HG02610 (cell line): Measurements from ENCODE around the gene SH2D1B.

Experiments
- ATAC-seq: cut with Tn5 transposase; IDR thresholded peaks from one replicate; pipeline ENCODE4 v1.9.1; 2021; ENCODE audit warnings: mild to moderate bottlenecking, moderate library complexity; ENCODE audit not compliant: unreplicated experiment

The SH2D1B gene

DNA sequence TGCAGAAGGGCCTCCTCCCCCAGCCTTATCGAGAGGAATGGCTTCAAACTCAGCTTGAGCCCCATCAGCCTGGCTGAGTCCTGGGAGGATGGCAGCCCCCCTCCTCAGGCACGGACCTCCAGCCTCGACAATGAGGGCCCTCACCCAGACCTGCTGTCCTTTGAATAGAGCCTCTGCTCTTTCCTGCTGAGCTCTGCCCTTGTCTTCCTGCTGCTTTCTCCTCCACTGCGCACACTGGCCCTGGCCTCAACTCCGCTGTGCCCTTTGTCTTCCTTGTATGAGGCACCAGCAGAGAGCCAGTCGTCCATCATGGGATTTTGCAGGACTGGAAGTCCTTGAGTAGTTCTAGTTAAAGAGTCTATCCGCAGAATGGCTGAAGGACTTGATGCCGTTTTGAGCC, 28.4 kb downstream of the SH2D1B start:
- ATAC-seq, result no peak

DNA sequence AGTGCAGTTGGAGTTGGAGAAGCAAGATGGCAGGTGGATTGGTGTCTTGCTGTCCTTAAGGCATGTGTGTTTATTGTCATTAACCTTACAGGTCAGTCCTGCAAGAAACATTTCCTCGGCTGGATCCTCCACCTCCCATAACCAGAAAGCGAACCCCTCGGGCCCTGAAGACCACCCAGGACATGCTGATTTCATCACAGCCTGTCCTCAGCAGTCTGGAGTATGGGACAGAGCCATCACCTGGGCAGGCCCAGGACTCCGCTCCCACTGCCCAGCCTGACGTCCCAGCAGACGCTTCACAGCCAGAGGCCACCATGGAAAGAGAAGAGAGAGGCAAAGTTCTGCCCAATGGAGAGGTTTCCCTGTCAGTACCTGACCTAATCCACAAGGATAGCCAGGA, 28.8 kb downstream of the SH2D1B start:
- no peak for ATAC-seq

DNA sequence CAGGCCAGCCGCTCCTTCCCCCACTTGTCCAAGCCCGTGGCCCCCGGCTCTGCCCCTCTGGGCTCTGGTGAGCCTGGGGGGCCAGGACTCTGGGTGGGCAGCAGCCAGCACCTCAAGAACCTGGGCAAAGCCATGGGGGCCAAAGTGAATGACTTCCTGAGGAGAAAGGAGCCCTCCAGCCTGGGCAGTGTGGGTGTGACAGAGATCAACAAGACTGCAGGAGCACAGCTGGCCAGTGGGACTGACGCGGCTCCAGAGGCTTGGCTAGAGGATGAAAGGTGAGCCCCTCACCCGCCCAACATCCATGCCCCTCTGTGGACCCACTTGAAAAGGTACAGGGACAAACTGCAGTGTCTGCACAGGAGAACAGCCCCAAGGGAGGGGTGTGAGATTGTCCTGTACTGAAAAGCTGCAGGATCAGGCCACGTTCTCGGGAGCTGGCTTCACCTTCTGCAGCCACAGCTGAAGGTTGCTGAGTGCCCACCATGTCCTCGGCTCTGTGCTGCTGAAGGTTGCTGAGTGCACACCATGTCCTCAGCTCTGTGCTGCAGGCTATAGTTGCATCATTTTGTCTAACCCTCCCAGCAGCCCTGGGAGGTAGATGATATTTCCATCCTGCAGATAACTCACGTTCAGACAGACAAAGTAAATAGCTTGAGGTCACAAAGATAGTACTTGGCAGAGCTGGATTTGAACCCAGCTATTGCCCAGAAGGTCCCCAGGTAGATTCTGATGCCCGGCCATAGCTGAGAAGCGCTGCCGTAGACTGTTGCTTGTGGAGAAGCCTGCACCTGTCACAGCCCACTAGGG, 29.8 kb downstream of the SH2D1B start:
- ATAC-seq, result no peak

DNA sequence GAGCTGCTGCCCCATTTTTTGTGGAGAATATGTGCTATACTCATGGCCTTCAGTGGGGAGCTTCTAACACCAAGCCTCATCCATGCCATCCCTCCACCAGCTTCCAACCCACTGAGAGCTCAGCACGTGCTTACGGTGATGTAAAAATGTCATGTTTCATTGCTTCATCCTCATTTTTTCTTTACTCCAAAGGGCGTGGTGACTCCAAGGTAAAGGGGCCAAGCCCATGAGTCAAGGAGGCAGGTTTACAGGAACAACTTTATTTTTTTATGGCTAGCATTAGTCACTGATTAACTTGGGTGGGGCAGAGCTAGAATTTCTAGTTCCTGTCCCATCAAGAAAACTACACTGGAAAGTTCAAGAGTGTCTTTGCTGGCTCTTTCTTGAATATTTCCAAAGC, 30.6 kb downstream of the SH2D1B start, which contains the start of gene C1orf226:
TSS of gene C1orf226 (plus strand) at position 346 of the 400 bp plus-strand sequence. CDS start 174 bp downstream, outside the sequence.
- ATAC-seq, result no peak

DNA sequence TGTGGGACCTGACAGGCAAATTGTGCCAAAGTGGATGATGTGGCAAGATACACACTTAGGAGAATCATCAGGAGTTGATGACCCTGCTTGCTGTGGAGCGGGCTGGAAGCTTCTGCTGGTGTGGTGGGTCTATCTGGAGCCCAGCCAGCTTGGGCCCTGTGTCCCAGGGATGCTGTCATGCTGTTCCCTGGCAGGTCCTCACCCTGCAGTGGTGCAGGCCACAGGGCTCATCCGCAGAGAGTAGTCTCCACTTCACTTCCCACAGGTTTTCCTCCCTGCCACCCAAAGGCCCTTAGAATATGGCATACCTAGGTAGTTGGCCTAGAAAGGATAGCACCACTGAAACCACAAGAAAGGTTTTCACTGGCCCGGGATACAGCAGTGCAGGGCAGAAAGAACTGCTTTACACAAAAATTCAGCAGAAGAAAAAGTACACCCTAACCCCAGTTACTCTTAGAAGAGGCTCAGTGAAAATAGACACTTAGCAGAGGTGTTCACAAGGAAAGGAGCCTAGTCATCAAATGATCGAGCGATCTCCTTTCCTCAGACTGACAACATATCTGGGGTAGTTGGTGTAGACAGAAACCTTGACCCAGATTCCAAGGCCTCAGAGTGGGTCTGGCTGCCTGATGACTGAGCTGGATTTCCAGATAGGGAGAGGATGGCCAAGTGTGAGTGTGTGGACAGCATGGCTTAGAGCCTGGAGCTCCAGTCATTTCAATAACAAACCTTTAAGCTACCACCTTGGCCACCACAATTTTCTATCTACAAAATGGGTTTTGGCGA, 31.7 kb downstream of the SH2D1B start:
- ATAC-seq, result no peak

DNA sequence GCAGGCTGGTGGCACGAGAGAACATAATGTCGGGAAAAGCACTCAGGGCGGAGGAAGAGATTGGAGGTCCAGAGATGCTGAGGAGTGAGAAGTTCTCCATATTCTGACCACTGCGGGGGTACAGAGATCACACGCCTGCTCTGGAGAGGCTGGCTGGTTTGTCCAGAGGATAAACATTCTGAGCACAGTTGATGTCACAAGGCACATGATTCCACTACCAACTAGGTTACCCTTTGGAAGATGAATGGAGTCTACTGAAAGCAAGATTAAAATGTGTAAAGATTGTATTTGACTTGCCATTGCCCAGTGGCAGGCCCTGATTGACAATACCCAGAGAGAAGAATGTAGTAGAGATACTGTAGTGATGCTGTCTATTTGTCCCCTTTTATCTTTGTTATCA, 35.2 kb downstream of the SH2D1B start, which contains the start of gene SPATA46:
TSS of gene SPATA46 (minus strand) at position 164 of the 400 bp plus-strand sequence. CDS start at position 100, 64 bp downstream.
- no peak for ATAC-seq

DNA sequence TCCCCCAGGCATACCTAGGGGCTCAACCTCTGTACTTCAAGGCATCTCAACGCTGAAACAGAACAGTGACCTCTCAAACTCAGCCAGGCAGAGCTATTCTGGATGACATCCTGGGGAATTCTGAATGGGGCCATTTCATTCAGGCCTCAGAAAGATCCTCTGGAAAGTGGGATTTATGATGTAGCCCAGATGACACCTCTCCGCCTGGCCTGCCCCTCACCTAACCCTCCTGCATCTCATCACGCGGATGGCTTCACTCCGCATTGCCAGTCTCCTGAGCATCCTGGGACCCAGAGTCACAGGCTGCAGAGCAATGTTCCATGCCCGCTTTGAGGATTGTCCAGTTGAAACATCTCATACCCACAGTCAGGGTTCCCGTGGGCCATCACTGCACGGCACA, 36.5 kb downstream of the SH2D1B start:
- ATAC-seq, result no peak

DNA sequence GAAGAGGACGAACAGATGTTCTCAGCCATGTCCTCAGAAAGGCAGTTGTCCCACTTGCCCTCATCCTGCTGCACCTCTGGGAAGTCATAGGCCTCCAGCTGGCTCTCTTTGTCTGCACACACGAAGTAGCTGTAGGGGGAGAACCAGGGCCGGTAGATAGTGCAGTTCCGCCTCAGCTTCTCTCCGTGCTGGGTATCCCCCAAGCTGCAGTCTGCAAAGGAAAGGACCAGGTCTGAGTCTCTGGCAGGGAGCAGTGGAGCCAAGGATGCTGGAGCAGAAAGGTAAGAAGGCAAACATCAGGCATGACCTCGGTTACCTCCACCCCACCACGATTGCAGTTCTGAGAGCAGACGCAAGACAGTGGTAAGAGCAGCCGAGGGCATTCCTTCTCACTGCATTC, 37.5 kb downstream of the SH2D1B start:
- no peak for ATAC-seq

DNA sequence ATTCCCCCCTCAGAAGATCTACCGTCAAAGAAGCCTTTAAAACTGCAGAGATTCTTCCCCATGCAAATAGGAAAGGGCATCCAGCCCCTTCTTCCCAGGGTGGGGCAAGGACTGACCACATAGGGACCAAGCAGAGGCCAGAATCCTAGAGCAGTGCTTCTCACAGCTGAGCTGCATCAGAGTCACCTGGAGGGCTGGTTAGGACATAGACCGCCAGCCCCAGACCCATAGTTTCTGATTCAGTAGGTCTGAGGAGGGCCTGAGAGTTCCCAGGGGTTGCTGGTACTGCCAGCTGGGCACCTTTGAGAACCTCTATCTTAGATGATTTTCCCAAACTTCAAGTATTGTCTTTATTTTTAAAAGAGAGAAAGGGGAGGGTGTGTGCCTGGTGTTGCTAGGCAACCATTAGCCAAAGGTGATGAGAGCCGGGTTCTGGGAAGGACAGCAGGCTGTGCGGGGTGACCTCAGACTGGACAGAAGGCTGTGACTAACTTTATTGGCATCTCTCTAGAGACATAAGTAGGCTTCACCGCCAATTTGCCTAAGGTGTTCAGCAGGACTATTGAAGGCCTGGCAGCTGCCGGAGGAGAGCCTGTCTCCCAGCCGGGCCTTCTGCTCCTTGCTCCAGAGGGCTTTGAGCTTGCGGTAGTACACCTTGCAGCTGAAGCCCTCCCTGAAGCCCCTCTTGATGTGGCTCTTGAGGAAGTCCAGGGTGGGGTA, 38.2 kb downstream of the SH2D1B start:
- ATAC-seq, result no peak

DNA sequence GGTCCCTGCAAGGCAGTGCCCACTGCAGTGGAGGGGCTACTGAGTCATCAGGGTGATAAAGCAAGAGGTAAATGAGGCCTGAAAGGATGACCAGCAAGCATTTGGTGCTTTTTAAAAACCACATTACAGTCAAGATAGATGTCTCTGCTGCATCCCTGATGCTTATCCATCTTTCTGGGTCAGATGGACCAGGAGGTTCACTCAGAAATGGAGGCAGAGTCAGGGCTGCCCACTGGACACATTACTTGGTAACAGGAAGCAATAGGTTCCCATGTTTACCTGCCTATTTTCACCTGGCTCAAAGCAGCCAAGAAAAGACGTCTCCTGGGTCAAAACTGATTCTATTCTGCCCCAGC, 38.9 kb downstream of the SH2D1B start:
- ATAC-seq, result no peak

DNA sequence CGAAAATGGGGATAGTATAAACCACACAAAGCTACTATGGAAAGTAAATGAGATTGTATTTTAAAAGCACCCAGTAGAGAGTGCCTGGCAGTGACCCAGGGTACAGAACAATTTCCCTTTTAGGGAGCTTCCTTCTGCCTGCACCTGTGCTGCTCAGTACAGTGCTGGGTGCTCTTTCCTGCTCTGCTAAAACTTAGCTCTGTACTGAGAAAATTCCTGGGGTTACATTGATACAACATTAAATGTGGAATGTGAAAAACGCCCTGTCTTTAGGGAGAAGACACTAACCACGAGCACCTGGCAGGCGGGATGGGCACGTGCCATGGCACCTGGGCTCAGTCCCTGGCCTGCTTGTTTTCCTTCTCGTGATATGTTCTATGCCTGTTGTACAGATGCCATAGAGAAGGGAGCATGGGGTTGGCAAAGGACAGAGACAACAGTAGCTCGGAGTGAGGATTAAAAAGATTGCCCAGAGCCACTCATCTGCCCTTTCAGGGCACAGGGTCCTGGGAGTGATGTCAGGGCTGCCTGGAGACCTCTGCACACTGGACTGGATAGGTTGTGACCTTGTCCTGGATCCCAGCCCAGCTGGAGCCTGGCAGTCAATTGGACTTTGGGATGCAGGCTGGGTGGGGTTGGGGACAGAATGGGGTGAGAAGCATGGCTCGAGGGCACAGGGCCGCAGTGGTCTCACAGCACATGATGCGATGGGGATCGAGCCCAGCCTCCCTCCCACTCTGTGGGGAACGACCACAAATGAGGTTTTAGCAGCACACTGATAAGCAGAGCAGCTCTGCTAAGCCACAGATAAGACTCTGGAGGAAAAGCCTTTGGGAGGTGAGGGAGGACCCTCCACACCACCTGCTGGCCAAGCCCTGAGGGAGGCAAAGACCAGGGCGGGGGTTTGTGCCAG, 39.5 kb downstream of the SH2D1B start:
- ATAC-seq, result no peak

DNA sequence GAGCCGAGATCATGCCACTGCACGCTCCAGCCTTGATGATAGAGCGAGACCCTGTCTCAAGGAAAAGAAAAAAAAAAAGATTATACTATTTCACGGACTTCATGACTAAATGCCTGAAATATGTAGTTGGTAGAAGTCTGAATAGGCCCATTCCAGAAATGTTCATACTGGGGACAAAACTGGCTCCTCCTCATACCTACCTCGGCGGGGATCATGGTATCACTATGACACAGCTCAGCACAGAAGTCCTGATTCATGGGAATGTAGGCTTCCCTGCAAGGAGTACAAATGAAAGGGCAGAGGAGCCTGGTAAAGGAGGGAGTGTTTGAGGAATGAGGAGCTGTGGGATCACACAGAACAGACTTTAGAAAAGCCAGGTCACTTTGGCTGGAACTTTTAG, 40.3 kb downstream of the SH2D1B start:
- no peak for ATAC-seq

DNA sequence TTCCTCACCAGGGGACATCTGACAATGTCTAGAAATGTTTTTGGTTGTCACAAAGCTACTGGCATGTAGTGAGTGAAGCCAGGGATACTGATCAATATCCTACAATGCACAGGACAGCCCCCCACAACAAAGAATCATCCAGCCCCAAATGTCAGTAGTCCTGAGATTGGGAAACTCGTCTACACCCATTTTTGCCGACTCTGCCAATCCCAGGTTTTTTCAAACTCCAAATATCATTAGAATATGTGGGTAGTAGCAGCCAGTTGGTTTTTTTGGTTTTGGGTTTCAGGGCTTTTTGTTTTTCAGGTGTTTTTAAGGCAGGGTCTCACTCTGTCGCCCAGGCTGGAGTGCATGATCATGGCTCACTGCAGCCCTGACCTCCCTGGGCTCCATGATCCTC, 41.2 kb downstream of the SH2D1B start:
- ATAC-seq, result no peak

DNA sequence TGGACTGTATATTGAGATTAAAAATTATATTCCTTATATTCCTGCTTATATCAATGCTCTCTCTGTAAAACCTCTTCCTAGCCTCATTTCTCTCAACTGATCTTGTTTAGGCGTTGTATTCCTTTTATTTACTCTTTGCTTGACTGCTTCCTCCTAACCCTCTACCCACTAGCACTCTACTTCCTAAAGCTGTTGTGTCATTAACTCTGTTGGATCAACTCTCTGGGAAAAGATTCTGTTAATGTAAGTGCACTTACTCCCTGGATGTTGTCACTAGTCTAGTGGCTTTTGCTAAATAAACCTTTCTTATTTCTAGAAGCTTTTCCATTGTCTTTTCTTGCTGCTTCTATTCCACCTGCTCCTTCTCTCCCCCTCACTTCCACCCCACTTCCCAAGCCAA, 41.8 kb downstream of the SH2D1B start:
- no peak for ATAC-seq

DNA sequence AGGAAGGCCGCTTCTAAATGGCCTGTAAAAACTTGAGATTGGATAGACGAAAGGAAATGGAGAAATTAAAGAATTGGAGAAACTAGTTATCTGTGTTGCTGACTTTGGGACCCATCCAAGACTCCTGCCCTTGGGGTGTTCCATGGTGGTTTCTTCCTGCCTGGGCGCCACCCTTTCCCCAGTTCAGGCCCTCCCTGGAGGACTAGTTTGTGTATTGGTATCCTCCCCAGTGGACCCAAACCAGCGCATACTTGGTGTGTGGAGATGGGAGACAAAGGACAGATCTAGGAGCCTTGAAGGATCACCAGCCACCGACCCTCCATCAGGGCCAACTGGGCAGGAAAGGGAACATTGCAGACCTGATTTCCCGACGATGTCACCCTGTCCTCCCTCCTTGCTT, 42.4 kb downstream of the SH2D1B start:
- ATAC-seq, result no peak

DNA sequence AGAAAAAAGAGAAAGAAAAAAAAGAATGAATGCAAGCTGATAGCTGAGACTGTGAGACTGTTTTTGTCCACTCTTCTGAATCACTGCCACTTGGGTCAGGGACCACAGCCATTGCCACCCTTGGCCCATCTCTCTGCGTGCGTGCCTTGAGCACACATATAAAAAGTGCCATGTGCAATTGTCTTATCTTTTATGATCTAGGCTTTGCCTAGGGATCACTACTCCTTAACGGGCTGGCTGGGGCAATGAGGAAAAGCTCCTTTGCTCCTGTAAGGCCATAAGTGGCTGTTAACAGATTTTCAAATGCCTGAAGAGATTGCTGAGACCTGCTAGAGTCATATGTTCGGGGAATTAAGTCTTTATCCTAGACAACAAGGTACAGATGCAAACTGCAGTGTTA, 43.5 kb downstream of the SH2D1B start:
- ATAC-seq, result no peak

DNA sequence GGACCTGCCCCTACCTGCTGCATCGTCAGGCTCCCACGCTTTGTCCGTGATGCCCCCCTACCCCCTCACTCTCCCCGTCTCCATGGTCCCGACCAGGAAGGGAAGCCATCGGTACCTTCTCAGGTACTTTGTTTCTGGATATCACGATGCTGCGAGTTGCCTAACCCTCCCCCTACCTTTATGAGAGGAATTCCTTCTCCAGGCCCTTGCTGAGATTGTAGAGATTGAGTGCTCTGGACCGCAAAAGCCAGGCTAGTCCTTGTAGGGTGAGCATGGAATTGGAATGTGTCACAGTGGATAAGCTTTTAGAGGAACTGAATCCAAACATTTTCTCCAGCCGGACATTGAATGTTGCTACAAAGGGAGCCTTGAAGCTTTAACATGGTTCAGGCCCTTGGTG, 44.2 kb downstream of the SH2D1B start:
- no peak for ATAC-seq

DNA sequence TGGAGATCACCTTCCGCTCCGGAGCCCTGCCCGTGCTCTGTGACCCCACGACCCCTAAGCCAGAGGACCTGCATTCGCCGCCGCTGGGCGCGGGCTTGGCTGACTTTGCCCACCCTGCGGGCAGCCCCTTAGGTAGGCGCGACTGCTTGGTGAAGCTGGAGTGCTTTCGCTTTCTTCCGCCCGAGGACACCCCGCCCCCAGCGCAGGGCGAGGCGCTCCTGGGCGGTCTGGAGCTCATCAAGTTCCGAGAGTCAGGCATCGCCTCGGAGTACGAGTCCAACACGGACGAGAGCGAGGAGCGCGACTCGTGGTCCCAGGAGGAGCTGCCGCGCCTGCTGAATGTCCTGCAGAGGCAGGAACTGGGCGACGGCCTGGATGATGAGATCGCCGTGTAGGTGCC, 44.9 kb downstream of the SH2D1B start:
- no peak for ATAC-seq

DNA sequence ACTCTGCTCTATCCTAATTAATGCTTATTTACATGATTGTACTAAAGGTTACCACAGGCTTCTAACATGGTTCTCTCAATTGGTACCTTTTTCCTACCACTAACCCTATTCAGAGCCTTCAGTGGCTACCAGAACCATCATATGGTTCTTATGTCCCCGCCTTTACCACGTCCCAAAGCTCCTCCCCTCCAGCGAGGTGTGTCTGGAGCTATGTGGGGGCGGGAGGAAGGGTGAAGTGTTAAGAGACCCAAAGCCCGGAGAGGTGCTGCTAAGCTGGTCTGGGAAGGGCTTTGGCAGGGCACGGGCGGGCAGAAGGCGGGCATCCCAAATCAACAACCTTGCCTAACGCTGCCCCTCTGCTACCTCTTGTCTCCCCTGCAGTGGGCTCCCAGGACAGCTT, 45.3 kb downstream of the SH2D1B start:
- ATAC-seq, result no peak

DNA sequence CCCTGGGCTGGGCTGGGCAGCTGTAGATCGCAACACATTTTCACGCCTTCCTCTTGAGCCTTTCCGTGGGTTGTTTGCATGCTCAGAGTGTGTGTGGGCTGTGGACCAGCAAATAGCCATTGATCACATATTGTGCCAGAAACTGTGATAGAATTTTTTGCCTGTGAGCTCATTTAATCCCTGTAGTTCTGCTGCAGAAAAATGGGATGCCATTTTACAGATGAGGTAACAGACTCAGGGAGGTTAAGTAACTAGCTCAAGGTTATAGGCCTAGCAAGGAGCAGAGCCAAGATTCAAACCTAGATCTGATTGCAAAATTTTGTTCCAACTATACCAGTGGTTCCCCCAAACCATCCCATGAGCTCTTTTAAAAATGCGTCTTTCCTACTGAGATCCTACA, 45.8 kb downstream of the SH2D1B start:
- ATAC-seq, result no peak
